Nephron progenitor cell (in vitro differentiated cells): ENCODE results near the gene PITPNM1.
A peak's percentile ranks its signal among the peaks of the same experiment; 100 is the strongest.

Source experiments
- DNase-seq: peaks from one replicate; pipeline ENCODE4 v3.0.0; 2021
- H3K27ac Mint-ChIP-seq: 2 replicates; pipeline ENCODE4 v1.8.0; 2021; ENCODE audit warnings: mild to moderate bottlenecking, moderate library complexity, mixed read lengths
- H3K27me3 Mint-ChIP-seq: 2 replicates; pipeline ENCODE4 v1.8.0; 2021; ENCODE audit warnings: mild to moderate bottlenecking, low read depth, mixed read lengths; ENCODE audit not compliant: poor library complexity
- H3K36me3 Mint-ChIP-seq: 2 replicates; pipeline ENCODE4 v1.8.0; 2021; ENCODE audit warnings: low read depth, mixed read lengths
- H3K4me1 Mint-ChIP-seq: 2 replicates; pipeline ENCODE4 v1.8.0; 2021; ENCODE audit warnings: mixed read lengths
- H3K4me3 Mint-ChIP-seq: 2 replicates; pipeline ENCODE4 v1.8.0; 2021; ENCODE audit warnings: mild to moderate bottlenecking, moderate library complexity, mixed read lengths
- H3K9me3 Mint-ChIP-seq: 2 replicates; pipeline ENCODE4 v1.8.0; 2021; ENCODE audit warnings: mild to moderate bottlenecking, moderate library complexity, mixed read lengths
- TF ChIP-seq, protein P1 (sequence below): fragments of 200-600 bp; sonication (generic); IDR thresholded peaks from 2 replicates; pipeline ENCODE4 v1.5.0; 2021; ENCODE audit warnings: antibody characterized with exemption

Gene PITPNM1

DNA sequence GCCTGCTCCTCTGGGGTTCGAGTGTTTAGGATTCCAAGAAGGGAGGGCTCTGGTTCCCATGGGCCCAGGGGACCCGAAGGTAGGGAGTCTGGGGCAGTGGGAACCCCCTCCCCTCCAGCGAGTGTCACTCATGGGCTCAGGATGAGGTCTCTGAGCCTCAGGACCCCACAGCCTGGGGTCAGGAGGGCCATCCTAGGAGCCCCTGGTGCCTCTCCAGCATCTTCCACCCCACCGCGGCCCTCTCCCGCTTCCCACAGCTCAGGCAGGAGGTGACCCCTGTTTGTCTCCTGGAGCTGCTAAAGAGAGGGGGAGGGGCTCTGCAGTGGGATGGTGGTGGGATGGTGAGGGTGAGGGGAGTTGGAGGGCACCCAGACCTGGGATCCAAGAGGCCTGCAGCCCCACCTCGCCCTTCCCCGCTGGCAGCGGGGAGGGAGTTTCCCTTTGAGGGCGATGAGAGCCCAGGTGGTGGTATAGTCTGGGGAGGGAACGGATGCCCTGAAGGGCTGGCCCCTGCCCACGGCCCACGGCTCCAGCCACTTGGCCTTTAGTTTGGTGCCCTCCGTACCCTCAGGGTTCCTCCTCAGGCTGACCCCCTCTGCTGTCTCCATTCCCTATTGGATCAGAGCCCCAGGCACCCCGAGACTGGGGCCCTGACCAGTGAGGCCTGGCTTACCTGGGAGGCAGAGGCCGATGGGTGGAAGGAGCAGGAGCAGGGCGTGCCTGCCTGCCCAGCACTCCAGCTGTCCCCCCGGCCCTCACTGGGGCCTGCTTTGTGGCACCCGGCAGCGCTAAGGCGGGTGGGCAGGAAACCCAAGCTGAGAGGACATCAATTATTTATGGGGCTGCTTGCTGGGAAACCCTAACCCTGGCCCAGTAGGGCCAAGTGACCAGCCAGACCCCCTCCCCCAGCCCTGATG lies 51.1 kb downstream of the PITPNM1 start:
- Mint-ChIP-seq H3K4me3 (no peak overlapping the region), H3K36me3 (no peaks in the 10 kb centered on the region), H3K4me1 (peaks cover 40% of the 10 kb centered on the region), H3K27ac (no peak overlapping the region), H3K27me3 (peaks cover 3% of the 10 kb centered on the region), H3K9me3 (no peaks in the 10 kb centered on the region)
- TF ChIP-seq, protein P1, sequence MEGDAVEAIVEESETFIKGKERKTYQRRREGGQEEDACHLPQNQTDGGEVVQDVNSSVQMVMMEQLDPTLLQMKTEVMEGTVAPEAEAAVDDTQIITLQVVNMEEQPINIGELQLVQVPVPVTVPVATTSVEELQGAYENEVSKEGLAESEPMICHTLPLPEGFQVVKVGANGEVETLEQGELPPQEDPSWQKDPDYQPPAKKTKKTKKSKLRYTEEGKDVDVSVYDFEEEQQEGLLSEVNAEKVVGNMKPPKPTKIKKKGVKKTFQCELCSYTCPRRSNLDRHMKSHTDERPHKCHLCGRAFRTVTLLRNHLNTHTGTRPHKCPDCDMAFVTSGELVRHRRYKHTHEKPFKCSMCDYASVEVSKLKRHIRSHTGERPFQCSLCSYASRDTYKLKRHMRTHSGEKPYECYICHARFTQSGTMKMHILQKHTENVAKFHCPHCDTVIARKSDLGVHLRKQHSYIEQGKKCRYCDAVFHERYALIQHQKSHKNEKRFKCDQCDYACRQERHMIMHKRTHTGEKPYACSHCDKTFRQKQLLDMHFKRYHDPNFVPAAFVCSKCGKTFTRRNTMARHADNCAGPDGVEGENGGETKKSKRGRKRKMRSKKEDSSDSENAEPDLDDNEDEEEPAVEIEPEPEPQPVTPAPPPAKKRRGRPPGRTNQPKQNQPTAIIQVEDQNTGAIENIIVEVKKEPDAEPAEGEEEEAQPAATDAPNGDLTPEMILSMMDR = no peak
- no peak for DNase-seq

DNA sequence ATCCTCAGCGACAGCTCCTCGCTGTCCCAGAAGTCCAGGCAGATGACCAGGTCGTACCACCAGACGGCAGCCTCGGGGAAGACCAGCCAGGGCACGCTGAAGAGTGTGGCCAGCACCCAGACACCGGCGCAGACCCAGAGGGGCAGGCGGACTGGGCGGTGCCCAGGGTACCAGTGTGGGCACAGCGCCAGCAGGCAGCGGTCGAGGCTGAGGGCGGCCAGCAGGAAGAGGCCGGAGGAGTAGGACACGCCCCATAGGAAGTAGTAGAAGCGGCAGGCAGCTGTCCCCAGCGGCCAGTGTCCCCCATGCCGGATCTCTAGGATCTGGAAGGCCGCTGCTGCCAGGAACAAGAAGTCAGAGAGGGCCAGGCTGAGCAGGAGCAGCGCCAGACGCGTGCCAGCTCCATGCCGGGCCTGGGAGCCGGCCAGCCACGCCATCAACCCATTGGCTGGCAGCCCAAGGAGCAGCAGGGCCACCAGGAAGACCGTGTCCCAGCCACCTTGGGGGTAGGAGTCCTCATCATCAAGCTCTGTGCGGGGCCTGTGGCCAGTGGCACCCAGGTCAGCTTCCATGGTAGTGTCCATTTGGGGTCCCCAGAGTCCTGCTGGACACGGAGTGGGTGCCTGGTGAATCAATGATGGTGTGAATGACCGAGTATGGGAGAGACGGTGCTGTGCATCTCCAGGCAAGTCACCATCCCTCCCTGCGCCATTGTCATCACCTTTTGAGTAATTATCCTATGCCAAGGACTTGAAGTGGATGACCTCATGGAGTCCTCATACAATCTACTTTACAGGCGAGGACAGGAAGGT lies 52.8 kb downstream of the PITPNM1 start, which contains the start of gene GPR152:
Gene GPR152 (minus strand): TSS at position 589 of the 812 bp plus-strand sequence. CDS start 5 bp downstream, at position 584.
- TF ChIP-seq, protein P1 = no peak
- no peaks in the 10 kb centered on the region for H3K36me3 Mint-ChIP-seq
- DNase-seq = no peak
- no peaks in the 10 kb centered on the region for H3K27me3 Mint-ChIP-seq
- no peak within 1 kb of the TSS for H3K4me3 Mint-ChIP-seq
- no peaks in the 10 kb centered on the region for H3K9me3 Mint-ChIP-seq
- peaks cover 42% of the 10 kb centered on the region for H3K4me1 Mint-ChIP-seq
- H3K27ac Mint-ChIP-seq = peak within 1 kb of the TSS; percentile 66

DNA sequence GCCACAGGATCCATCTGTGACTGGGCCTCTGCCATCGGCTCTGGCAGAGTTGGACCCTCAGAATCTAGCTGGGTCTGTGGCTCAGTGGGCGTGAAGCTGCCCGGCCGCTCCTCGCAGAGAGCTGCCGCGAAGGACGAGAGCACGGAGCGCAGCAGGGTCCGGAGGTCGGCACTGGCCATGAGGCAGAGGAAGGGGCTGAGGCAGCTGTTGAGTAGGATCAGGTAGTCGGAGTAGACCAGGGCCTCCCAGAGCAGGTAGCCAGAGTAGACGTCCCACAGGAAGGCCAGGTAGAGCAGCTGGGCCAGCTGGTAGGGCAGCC lies 53.5 kb downstream of the PITPNM1 start:
- H3K36me3 Mint-ChIP-seq = no peaks in the 10 kb centered on the region
- no peak for DNase-seq
- no peaks in the 10 kb centered on the region for H3K27me3 Mint-ChIP-seq
- TF ChIP-seq, protein P1 = no peak
- H3K27ac Mint-ChIP-seq = peak overlapping the region; percentile 66
- H3K9me3 Mint-ChIP-seq = no peaks in the 10 kb centered on the region
- no peak overlapping the region for H3K4me3 Mint-ChIP-seq
- peaks cover 39% of the 10 kb centered on the region for H3K4me1 Mint-ChIP-seq

DNA sequence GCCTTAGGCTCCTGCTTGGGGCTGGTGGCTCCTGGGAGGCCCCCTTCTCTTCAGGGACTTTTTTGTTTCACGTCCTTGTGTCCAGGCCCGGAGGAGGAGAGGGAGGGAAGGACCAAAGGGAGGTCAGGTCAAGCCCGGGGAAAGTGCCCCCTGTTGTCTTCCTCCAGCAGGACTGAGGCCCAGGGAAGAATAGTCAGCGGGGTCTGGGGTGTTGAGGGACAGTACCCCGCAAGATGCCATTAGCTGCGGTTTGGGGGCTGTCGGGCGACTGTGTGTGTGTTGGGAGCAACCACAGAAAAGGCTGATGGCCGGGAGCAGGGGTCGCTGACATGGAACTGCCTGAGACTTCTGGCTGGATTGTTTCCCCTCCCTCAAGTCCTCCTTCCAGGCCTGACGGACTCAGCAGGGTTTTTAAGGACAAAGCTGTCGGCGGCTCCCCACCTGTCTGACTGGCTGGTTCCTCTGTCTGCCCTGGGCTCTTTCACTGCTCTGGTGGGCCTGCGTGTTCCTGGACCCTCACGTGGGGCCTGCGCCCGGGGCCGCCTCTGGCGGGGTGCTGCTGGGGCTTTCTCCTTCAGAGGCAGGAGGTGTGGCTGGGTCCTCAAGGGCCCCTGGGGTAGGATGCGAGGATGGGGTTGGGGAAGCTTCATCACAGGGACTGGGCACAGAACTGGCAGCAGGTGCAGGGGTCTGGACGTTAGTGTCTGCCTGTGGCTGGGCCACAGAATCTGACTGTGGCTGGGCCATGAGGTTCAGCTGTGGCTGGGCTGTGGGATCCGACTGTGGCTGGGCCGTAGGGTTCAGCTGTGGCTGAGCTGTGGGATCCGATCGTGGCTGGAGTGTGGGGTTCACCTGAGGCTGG lies 54.1 kb downstream of the PITPNM1 start:
- TF ChIP-seq, protein P1 = no peak
- DNase-seq = no peak
- Mint-ChIP-seq H3K4me3 (no peak overlapping the region), H3K27ac (peak overlapping the region; percentile 96), H3K27me3 (peaks cover under 1% of the 10 kb centered on the region), H3K36me3 (no peaks in the 10 kb centered on the region), H3K9me3 (no peaks in the 10 kb centered on the region), H3K4me1 (peaks cover 38% of the 10 kb centered on the region)

DNA sequence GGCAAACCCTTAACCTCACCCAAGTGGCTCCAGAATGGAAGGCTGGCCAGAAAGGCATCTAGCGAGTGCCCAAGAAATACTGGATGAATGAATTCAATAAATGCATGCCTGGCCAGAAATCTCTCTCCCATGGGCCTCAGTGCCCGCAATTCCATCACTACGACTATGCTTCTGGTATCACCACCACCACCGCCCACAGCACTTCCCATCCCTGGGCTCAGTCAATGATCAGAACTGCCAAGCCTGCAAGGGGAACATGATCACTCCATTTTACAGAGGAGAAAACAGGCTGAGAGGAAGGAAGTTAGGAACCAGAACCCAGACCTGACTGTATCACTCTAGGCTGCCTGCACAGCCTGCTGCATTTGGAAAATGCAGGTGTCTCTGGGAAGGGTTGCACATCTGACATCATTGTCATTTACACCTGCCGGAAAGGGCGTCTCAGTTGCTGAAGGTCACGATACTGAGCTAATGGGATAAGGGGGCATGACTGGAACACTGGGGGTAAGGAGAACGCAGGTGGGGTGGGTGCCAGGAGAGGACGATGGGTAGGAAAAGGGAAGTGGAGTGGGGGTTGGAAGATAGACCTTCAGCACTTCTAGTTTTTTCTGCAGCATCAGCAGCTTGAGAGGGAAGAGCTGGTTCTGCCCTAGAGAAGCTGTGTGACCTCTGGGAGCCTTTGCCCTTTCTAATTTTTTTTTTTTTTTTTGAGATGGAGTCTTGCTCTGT lies 55.9 kb downstream of the PITPNM1 start:
- no peak for DNase-seq
- no peaks in the 10 kb centered on the region for H3K9me3 Mint-ChIP-seq
- peaks cover 5% of the 10 kb centered on the region for H3K27me3 Mint-ChIP-seq
- TF ChIP-seq, protein P1 = no peak
- H3K4me1 Mint-ChIP-seq = peaks cover 44% of the 10 kb centered on the region
- H3K4me3 Mint-ChIP-seq = no peak overlapping the region
- H3K36me3 Mint-ChIP-seq = no peaks in the 10 kb centered on the region
- no peak overlapping the region for H3K27ac Mint-ChIP-seq
